ENCODE results near the gene PHF21B. TPM values are rescaled to one million over a fixed set of nuclear protein-coding genes. Genes with fewer than 3 reads are reported as not detected.

The PHF21B gene
- total RNA-seq, 1 donor from 2014 or later: 19.0 TPM

DNA sequence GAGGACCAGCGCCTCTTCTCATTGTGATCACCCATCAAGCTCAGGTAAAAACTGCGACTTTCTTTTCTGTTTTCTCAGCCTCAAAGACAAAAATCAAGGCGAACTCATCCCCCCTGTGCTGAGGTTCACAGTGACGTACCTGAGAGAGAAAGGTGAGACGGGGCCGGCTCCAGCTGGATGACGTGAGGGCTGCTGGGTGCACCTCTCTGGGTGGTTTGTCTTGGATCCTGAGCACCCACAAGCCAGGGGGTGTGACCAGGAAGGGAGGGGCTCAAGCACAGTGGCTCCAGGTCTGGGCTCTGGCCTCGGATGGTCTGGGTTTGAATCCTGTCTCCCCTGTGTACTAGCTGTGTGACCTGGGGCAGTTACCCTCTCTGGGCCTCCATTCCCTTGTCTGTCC, 164.6 kb downstream of the PHF21B start:
- Mint-ChIP-seq H3K9me3 (no peaks in the 10 kb centered on the region), H3K27me3 (no peaks in the 10 kb centered on the region), H3K36me3 (no peaks in the 10 kb centered on the region), H3K27ac (no peak overlapping the region), H3K4me1 (ENCODE audit: unreplicated experiment) (no peaks in the 10 kb centered on the region), H3K4me3 (no peak overlapping the region)
- TF ChIP-seq, protein P1, sequence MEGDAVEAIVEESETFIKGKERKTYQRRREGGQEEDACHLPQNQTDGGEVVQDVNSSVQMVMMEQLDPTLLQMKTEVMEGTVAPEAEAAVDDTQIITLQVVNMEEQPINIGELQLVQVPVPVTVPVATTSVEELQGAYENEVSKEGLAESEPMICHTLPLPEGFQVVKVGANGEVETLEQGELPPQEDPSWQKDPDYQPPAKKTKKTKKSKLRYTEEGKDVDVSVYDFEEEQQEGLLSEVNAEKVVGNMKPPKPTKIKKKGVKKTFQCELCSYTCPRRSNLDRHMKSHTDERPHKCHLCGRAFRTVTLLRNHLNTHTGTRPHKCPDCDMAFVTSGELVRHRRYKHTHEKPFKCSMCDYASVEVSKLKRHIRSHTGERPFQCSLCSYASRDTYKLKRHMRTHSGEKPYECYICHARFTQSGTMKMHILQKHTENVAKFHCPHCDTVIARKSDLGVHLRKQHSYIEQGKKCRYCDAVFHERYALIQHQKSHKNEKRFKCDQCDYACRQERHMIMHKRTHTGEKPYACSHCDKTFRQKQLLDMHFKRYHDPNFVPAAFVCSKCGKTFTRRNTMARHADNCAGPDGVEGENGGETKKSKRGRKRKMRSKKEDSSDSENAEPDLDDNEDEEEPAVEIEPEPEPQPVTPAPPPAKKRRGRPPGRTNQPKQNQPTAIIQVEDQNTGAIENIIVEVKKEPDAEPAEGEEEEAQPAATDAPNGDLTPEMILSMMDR (conservative IDR thresholded peaks at IDR 0.05): no peak
- no peak for DNase-seq (ENCODE audit: extremely low spot score, unreplicated experiment)

DNA sequence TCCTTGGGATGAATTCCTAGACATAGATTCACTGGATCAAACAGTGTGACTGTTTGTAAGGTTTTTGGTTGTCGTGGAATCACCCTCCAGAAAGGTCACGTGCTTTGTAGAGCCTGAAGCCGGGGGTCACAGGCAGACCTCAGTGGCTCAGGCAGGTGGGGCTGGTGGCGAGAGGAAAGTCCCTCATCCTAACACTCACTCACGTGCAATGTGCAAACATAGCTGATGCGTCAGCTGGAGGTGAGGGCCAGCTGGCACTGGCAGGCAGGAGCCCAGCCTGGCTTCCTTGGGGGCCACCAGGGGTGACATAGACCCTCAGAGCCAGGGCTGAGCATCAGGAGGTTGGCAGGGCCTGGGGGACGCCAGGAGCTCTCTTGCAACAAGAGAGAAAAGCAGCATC, 167.4 kb downstream of the PHF21B start:
- Mint-ChIP-seq H3K4me1 (ENCODE audit: unreplicated experiment) (no peaks in the 10 kb centered on the region), H3K9me3 (no peaks in the 10 kb centered on the region), H3K27me3 (no peaks in the 10 kb centered on the region), H3K4me3 (no peak overlapping the region), H3K27ac (no peak overlapping the region), H3K36me3 (no peaks in the 10 kb centered on the region)
- TF ChIP-seq, protein P1 (conservative IDR thresholded peaks at IDR 0.05): no peak
- no peak for DNase-seq (ENCODE audit: extremely low spot score, unreplicated experiment)

DNA sequence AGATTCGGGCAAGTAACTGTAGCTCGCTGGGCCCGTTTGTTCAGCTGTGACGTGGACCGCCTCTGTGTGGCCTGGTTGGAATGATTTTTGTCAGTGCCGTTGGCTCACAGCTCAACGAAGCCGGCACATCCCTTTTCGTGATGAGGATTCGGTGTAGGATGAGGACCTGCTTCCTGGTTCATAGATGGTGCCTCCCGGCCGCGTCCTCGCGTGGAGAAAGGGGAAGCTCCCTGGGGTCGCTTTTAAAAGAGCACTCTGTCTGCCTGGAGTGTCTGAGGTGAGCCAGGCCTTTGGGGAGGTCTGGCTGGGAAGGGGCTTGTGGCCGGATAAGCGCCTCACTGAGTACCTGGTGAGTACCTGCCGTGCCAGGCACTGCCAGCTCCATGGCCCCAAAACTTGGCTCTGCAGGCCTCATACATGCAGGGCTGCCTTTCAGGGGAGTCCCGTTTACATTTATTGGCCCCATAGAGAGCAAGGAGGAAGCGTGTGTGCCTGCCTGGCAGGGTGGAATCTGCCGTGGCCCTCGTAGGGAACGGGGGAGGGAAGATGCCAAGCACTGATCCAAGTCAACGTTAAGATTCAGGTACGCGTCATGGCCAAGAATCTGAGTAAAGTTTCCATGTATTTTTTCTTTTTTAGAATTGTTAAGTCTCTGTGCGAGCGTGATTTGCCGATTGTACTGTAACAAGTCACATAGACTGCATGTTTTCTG, 169.0 kb downstream of the PHF21B start:
- Mint-ChIP-seq H3K4me3 (no peak overlapping the region), H3K9me3 (no peaks in the 10 kb centered on the region), H3K36me3 (no peaks in the 10 kb centered on the region), H3K4me1 (ENCODE audit: unreplicated experiment) (no peaks in the 10 kb centered on the region), H3K27me3 (no peaks in the 10 kb centered on the region), H3K27ac (no peak overlapping the region)
- no peak for DNase-seq (ENCODE audit: extremely low spot score, unreplicated experiment)
- TF ChIP-seq, protein P1 (conservative IDR thresholded peaks at IDR 0.05): no peak

DNA sequence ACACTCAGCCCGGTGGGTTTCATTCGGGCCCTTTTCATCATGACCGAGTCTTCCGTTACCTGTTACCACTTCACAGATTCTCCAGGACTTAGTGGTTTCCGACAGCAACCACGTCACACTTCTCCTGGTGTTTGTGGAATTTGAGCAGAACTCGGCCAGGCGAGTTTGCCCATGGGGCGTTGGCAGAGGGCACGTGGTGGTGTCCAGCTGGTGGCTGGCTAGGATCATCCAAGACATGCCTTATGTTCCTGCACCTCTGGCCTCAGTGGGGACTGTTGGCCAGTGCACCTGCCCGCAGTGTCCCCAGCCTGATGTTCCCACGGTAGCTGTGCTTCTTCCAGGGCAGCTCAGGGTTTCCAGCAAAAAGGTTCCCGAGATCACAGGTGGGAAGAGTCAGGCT, 170.1 kb downstream of the PHF21B start:
- no peak overlapping the region for H3K4me3 Mint-ChIP-seq
- H3K27me3 Mint-ChIP-seq: no peaks in the 10 kb centered on the region
- H3K27ac Mint-ChIP-seq: no peak overlapping the region
- no peaks in the 10 kb centered on the region for H3K36me3 Mint-ChIP-seq
- no peaks in the 10 kb centered on the region for H3K4me1 Mint-ChIP-seq (ENCODE audit: unreplicated experiment)
- H3K9me3 Mint-ChIP-seq: no peaks in the 10 kb centered on the region
- TF ChIP-seq, protein P1 (conservative IDR thresholded peaks at IDR 0.05): no peak
- no peak for DNase-seq (ENCODE audit: extremely low spot score, unreplicated experiment)

DNA sequence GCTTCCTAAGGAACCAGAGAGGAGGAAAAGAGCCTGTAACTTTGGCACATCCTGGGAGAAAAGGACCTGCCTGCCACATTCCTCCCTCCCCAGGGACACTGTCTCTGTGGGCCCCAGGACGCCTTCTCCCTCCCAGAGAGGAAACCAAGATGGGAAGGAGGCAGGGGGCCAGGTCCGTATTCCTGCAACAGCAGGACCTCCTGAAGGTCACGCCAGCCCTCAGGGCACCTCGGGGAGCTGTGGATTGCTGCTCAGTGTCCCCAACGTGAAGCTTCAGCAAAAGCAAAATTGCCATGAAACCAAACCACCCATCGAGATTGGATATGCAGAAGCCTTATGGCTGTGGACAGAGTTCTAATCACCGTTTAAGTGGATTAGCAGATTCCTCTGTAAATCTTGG, 170.7 kb downstream of the PHF21B start:
- no peak for DNase-seq (ENCODE audit: extremely low spot score, unreplicated experiment)
- H3K27ac Mint-ChIP-seq: no peak overlapping the region
- H3K4me3 Mint-ChIP-seq: no peak overlapping the region
- H3K4me1 Mint-ChIP-seq (ENCODE audit: unreplicated experiment): no peaks in the 10 kb centered on the region
- H3K36me3 Mint-ChIP-seq: no peaks in the 10 kb centered on the region
- H3K9me3 Mint-ChIP-seq: no peaks in the 10 kb centered on the region
- TF ChIP-seq, protein P1 (conservative IDR thresholded peaks at IDR 0.05): no peak
- H3K27me3 Mint-ChIP-seq: no peaks in the 10 kb centered on the region
